GM19025 (cell line): ENCODE data around the gene GNG7.
"Not testable (repeated sequence)": the region's sequence is repeated elsewhere in the genome, so short reads cannot be mapped to it uniquely, and the experiment has no call there.

Experiments
- ATAC-seq: cut with Tn5 transposase; IDR thresholded peaks from one replicate; pipeline ENCODE4 v1.9.1; 2021; ENCODE audit warnings: mild to moderate bottlenecking, low read depth, moderate library complexity; ENCODE audit not compliant: unreplicated experiment

GNG7 gene

DNA sequence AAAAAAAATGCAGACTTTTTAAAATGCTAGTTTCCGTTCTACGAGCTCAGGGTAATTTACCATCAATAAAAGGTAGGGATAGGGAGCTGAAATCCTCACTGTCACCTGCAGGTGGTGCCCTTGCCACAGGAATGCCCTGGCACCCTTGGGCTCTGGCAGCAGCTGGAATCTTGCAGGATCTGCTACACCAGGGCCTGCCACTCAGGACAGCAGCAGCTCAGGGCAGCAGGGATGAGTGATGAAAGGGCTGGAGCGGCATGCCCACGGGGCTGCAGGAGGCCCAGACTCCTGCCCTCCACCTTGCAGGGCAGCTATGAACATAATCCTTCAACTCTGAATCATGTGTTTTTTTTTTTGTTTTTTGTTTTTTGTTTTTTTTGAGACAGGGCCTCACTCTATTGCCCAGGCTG, 54.0 kb downstream of the GNG7 start:
- ATAC-seq: no peak

DNA sequence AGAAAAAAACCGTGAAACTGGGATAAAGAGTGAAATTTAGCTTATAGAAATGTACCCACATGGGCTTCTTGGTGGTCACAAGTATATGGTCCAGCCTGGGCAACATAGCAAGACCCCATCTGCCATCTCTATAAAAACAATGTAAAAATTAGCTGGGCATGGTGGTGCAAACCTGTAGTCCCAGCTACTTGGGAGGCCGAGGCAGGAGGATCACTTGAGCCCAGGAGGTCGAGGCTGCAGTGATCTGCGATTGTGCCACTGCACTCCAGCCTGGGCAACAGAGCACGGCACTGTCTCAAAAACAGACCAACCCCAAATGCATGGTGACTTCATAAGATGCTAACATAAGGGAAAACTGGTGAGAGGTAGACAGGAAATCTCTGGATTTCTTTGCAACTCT, 54.4 kb downstream of the GNG7 start:
- no peak for ATAC-seq

DNA sequence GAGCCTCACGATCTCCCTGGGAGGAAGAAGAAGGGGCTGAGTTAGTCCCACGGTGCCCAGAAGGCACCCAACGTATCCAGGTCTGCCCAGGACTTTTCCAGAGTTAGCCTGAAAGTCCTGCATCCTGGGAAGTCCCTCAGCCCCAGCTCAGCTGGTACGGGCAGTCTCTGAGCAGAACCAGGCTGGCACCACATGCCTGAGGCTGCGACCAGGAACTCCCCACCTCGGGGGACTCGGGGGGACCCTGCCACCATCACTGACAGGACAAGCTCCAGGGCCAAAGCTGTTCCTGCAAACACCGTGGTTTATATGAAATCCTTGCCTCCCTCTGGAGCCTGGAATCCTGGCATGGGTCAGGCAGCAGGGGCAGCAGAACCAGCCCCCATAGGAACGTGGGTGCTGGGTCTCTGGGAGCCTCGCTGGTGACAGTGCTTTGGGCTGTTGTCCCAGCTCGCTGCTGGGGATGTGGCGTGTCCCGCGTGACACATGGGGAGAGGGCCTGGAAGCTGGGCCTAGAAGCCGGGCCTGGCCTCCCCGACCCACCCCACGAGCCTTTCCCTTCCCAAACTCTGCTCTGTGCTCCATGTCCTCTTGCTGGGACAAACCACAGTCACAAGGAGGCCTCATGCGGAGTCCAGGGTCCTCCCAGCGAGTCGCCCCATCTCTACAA, 55.5 kb downstream of the GNG7 start:
- no peak for ATAC-seq

DNA sequence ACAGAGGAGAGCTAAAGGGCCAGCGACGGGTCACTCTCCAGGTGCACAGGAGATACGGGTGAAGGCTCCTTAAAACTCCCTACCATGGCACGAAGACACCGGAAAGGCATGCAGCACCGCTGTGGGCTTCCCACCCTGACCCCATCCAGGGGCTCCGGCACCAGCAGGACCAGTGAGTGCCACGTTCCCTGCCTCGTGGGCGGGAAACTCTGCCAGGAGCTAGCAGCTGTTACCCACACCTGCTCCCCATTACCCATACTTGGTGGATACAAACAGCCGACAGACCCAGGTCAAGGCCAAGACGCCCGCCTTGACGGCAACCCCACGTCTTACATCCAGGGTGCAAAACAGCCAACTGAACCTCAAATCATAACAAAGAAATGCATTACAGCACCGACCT, 56.7 kb downstream of the GNG7 start:
- ATAC-seq: no peak

DNA sequence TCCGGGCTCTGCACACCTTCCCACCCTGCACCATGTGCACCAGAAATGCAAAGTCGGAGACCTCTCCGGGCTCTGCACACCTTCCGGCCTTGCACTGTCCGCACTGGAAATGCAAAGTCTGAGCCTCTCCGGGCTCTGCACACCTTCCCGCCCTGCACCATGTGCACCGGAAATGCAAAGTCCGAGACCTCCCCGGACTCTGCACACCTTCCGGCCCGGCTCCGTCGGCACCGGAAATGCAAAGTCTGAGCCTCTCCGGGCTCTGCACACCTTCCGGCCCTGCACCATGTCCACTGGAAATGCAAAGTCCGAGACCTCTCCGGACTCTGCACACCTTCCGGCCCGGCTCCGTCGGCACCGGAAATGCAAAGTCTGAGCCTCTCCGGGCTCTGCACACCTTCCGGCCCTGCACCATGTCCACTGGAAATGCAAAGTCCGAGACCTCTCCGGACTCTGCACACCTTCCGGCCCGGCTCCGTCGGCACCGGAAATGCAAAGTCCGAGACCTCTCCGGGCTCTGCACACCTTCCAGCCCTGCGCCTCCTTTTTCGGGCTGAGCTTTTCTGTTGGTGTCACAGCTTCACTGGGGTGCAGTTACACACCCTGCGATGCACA, 59.3 kb downstream of the GNG7 start:
- ATAC-seq: not testable (repeated sequence)

DNA sequence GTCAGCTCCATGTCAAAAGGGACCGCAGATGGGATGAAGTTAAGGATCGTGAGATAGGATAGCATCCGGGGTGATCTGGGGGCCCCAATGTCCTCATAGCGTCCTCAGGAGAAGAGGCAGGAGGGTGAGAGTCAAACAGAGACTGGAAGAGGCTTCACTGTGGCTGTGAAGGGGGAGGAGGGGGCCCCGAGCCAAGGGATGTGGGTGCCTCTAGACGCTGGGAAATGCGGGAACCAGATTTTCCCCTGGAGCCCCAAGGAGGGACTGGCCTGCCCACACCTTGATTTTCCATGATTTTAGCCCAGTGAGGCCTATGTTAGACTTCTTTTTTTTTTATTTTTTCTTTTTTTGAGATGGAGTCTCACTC, 61.2 kb downstream of the GNG7 start:
- ATAC-seq: no peak

DNA sequence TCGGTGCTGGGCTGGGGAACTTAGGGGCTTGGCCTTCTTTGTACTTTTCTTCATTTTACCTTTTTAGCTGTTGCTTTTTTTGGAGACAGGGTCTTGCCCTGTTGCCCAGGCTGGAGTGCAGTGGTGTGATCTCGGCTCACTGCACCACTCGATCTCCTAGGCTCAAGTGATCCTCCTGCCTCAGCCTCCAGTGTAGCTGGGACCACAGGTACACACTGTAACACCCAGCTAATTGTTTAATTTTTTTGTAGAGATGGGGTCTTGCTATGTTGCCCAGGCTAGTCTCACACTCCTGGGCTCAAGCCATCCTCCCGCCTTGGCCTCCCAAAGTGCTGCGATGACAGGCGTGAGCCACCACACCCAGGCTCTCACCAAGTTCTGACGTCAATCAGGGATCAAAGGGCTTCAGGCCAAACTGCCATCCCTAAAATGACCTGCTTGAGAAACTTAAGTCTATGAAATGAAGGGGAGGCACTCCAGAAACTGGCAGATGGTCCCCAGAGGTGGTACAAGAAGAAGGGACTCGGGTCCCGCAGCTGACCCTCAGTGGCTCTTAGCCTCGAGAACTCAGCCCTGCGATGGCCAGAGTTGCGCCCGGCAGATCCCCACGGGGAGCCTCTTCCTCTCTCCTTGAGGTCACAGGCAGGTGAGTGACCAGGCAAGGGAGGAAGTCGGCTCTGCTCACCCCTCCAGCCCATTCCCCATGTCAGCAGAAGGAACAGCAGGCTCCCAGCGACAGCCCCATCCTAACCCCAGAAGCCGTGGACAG, 61.7 kb downstream of the GNG7 start:
- ATAC-seq: no peak

DNA sequence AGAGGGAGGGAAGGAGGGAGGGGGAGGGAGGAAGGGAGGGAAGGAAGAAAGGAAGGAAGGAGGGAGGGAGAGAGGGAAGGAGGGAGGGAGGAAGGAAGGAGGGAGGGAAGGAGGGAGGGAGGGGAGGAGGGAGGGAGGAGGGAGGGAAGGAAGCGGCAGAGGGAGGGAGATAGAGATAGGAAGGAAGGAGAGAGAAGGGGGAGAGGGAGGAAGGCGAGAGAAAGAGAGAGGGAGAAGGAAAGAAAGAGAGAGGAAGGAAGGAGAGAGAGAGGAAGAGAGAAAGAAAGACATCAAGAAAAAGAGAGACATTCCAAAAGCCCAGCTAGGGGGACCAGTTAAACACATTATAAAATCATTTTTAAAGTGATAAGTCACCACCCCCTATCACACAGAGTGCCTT, 62.5 kb downstream of the GNG7 start:
- ATAC-seq: no peak

DNA sequence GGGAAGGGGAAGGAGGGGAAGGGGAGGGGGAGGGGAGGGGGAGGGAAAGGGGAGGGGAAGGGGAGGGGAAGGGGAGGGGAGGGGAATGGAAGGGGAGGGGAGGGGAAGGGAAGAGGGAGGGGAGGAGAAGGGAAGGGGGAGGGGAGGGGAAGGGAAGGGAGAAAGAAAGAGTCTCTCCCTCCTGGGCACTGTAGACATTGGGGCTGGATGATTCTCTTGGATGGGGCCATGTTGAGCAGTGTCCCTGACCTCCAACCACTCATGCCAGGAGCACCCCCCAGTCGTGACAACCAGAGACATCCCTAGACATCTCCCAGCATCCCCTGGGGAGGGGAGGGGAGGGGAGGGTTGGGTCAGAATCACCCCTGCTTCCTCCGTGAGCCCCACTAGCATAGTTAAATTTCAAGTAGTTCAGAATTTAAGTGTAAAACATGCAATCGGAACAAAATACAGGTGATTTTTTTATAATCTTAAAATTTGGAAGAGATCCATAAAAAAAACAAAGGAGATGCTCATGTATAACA, 64.0 kb downstream of the GNG7 start:
- no peak for ATAC-seq

DNA sequence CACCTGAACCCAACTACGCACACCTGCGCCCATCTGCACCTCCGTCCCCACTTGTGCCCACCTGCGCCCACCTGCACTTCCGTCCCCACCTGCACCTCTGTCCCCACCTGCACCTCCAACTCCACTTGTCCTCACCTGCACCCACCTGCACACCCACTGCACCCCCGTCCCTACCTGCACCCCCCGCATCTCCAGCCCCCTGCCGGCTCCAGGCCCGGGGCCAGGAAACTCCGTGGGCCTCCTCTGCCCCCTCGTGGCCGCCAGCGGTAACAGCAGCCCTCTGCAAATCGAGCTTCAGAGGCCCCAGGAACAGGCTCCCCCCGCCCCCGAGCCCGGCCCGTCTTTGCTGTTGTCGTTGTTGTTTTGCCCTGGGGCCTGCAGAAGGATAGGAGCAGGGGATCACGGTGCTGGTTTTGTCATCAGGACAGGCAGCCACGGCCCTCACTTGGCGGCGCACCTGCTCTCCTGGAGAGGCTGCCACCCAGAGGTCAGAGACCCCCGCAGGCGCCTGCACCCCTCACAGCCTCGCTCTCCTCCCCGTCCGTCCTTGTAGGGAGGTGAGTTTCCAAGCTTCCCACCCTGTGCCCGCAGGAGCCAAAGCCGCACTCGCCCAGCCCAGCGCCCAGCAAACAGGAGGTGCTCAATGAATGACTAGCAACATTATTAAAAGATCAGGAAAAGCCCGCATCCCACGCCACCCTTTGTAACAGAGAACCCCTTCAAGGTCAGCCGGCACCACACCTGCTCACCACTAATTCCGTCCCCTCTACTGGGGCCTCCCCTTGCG, 65.4 kb downstream of the GNG7 start:
- no peak for ATAC-seq

DNA sequence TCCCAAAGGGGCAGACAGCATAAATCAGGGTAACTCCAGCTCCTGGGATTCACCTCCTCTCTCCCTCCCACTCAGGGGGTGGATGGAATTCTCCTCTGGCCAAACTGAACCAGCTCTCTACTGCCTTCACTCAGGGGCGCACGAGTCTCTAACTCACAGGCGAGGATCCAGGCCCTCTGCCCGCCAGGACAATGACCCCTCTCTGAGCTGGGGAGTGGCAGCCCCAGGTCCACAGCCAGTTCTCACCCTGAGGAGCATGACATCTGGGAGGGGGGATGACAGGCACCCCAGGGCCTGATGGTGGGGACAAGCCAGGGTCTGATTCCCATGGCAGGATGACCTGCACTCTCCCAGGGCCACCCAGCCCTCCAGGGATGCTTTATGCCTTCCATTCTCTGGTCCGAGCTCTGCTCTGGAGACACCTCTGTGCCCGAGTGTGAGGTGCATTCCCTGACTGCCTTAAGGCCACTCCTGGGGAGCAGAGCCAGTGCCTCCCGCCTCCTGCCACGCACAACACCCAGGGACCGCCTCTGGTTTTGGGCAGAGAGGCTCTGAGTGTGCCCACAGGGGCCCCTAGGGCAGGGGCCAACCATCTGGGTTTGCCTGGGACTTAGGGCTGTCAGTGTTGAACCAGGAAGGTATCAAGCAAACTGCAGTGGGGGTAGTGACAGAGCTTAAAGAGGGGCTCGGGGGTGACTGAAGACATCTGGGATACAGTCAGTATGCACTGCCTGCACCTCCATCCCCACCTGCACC, 66.2 kb downstream of the GNG7 start:
- ATAC-seq: no peak

DNA sequence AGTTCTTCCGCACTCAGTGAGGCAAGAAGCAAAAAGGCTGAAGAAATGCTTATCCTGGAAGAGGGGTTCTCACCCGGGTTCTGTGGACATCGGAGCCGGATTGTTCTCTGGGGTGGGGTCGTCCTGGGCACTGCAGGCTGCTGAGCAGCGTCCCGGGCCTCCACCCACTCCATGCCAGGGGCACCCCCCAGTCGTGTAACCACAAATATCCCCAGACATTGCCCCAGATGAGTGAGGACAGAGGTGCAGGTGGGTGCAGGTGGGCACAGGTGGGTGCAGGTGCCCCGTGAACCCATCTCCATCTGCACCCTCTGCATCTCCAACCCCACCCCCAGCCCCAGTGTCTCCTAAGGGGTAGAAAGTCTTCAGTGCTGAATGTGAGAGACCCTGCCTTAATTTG, 67.5 kb downstream of the GNG7 start:
- no peak for ATAC-seq

DNA sequence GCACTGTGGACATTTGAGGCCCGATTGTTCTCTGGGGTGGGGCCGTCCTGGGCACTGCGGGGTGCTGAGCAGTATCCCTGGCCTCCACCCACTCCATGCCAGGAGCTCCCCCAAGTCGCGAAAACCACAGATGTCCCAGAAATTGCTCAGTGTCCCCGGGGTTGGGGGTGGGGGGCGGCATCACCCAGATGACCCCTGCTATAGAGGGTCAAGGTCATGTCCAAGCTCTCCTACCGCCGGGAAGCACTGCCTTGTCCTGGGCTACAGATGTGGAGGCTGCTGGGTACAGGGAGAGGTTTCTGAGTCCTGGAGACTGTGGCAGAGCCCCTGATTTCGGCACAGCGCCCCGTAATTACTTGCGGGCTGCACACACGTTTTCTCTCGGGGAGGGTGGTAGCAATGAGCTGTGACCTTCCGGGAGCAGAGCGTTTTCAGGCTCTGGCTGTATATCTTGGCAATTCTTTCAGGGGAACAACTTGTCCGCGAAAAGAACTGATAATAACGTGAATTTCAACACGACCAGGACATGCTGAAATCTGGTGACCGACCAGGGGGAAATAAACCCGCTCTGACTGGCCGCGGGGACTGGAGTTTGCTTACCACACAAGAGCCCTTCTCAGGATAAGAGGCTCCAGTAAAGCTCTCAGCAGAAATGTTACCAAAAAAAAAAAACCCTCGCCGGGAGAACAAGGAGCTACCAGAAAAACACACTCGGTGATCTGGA, 68.1 kb downstream of the GNG7 start:
- no peak for ATAC-seq

DNA sequence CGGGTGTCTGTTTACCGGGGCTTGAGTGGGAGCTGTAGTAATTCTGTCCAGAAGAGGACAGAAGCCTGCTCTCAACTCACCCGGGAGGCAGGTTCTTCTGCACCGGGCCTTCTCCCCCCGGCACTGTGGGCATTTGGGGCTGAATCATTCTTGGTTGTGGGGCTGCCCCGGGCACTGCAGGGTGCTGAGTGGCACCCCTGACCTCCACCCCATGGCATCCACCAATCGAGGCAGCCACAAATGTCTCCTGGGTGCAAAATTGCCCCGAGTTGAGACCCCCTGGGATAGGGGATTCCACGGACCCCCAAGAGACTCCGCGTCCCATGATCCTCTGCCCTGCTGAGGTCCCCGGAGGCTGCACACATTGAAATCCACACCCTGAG, 68.8 kb downstream of the GNG7 start:
- no peak for ATAC-seq

DNA sequence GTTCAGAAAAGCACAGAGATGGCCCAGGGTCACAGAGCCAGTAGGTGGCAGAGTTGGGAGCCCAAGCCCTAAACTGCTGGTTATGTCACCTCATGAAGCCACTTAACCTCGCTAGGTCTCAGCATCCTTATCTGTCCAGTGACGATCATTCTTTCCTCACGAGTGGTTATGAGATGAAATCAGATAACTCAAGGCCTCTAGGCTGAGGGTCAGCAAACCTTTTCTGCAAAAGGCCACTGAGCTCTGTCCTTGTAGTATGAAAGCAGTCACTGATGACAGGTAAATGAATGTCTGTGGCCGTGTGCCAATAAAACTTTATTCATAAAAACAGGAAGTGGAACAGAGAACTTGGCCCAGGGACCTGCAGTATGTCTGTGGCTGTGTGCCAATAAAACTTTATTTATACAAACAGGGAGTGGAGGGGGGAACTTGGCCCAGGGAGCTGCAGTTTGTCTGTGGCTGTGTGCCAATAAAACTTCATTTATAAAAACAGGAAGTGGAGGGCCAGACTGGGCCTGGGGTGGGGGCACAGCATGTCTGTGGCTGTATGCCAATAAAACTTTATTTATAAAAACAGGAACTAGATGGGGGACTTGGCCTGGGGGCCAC, 71.2 kb downstream of the GNG7 start:
- ATAC-seq: no peak

DNA sequence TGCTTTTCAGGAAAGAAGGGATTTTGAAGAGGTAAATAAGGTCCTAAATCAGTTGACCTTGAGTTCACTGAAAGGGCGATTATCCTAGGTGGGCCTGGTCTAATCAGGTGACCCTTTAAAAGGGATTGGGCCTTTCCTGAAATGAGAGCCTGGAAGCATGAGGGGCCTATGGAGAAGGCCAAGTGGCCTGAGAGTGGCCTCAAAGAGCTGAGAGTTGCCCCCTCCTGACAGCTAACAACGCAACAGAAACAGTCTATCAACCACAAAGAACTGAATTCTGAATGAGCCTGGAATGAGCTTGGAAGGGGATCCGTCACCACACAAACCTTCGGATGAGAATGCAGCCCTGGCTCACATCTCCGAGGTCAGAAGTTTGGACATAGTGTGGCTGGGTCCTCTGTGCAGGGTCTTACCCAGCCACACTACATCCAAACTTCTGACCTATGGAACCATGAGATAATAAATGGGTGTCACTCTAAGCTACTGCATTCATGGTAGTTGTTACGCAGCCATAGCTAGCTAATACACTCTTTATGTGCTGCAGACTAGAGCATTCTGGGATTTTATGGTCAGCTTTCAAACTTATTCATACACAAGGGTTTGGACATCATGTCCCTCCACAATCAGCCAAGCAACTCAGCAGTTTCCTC, 72.0 kb downstream of the GNG7 start:
- no peak for ATAC-seq

DNA sequence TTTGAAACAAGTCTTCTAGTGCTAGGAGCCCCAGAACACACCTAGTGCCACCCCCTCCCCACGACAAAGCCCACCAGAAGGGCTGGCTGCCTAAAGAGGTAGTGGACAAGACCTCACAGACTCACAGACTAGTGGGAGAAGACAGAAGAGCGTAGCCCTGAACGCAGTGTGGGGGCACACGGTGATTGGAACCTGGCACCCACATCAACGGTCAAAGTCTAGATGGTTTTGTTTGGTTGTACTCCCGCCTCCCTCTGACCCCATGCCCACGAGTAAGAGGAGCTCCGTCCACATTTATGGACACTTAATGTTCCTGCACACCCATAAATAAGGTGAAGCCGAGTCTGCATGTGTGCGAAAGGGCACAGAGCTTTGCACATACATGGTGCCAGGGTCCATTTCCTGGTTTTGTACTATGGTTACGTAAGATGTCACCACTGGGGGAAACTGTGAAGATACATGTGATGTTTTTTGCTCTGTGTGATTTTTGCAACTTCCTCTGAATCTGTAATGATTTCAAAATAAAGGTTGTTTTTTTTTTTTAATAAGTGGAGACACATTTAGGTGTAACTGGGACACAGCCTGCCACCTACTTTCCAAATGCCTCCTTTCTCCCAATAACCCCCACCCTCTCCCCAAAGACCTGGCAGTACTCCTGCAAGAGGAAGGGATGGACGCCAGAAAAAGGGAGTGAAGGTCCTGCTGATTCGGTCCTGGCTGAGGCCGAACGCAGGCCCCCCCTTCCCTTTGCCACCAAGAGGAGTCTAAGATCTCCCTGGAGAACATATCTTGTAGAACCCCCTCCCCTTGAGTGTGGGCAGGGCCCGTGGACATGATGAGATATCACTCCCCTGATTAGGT, 72.8 kb downstream of the GNG7 start:
- ATAC-seq: no peak

DNA sequence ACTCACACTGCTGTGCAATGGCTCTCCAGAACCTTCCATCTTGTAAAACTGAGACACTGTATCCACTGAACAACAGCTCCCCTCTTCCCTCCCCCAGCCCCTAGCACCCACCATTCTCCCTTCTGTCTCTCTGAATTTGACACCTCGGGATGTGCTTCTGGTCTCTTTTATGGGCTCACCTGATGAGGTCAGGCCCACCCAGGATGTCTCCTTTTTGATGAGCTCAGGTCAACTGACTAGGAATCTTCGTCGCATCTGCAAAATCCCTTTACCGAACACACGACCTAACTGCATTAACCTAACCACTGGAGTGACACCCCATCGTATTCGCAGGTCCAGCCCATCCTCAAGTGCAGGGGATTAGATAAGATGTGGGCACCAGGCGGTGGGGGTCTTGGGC, 73.9 kb downstream of the GNG7 start:
- no peak for ATAC-seq
